ENCODE results near the gene TAS2R38.

- TF ChIP-seq CTCF (IDR thresholded peaks at IDR 0.05; ENCODE audit: low read depth, low read length, poor library complexity, severe bottlenecking) (no peak), EZH2phosphoT487 (IDR thresholded peaks at IDR 0.05; ENCODE audit: borderline replicate concordance, low read length) (no peak)
Observed at GRCh38 chr7:142009187-142009586, 35.6 kb upstream of the TAS2R38 start.
